WI38 (cell line): ENCODE measurements around the gene VWC2L.

Experiments
- H3K4me3 ChIP-seq: 2 replicates; pipeline ENCODE4 v1.5.1; 2011; ENCODE audit warnings: low read depth, mild to moderate bottlenecking, control low read depth, low read length
- TF ChIP-seq, protein P1 (sequence below): IDR thresholded peaks from 2 replicates; pipeline ENCODE4 v1.5.1; 2012; ENCODE audit warnings: low read depth, mild to moderate bottlenecking, control low read depth, low read length

VWC2L gene

DNA sequence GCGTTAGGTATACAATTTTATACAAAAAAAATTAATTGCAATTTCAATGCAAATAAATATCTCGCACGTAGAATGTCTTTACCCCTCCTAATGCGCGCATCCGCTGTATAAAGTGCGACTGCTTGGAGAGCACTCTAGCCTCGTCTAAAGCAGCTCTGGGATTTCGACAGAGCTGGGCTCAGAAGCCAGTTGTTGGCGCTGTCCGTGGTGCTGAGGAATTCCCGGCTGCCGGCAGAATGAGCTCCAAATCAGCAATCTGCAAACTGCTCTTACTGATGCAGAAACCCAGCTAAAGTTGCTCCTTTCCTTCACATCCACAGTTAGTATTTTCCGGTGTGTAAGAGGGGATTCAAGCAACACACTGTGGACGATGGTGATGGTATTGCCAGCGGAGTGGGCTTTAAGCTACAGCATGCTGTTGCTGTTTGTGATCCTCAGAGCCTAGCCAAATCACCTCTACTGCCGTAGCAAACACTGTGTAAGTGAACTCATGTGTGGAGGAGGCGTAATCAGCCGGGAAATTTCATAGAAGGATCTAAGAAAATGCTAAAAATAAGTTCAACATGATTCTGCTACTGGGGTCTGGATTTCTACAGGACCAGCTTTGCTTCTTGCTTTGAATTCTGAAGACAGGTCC, at the start of gene VWC2L:
VWC2L (plus strand) TSS at position 137 of the 637 bp plus-strand sequence. CDS start 3,140 bp downstream, outside the sequence.
- TF ChIP-seq, protein P1, sequence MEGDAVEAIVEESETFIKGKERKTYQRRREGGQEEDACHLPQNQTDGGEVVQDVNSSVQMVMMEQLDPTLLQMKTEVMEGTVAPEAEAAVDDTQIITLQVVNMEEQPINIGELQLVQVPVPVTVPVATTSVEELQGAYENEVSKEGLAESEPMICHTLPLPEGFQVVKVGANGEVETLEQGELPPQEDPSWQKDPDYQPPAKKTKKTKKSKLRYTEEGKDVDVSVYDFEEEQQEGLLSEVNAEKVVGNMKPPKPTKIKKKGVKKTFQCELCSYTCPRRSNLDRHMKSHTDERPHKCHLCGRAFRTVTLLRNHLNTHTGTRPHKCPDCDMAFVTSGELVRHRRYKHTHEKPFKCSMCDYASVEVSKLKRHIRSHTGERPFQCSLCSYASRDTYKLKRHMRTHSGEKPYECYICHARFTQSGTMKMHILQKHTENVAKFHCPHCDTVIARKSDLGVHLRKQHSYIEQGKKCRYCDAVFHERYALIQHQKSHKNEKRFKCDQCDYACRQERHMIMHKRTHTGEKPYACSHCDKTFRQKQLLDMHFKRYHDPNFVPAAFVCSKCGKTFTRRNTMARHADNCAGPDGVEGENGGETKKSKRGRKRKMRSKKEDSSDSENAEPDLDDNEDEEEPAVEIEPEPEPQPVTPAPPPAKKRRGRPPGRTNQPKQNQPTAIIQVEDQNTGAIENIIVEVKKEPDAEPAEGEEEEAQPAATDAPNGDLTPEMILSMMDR, result no peak
- no peak within 1 kb of the TSS for H3K4me3 ChIP-seq

DNA sequence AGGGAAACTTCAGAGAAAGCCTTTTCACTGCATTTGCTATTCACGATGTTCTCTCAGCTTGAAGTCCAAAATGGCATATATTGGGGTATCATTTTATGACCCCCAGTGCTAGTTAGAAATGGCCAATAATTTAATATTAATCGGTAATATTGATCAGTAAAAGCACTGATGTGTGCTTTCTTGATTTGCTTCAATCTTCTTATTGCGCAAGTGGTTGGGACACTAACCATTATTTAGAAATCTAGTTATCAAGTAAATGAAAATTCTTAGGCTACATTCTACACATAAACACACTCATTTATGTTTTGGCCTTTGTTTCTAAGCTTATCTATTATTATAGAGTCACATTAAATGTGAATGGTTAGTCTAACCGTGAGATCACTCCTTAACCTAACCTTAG, 49.7 kb upstream of the VWC2L start:
- no peak overlapping the region for H3K4me3 ChIP-seq
- TF ChIP-seq, protein P1, result no peak

DNA sequence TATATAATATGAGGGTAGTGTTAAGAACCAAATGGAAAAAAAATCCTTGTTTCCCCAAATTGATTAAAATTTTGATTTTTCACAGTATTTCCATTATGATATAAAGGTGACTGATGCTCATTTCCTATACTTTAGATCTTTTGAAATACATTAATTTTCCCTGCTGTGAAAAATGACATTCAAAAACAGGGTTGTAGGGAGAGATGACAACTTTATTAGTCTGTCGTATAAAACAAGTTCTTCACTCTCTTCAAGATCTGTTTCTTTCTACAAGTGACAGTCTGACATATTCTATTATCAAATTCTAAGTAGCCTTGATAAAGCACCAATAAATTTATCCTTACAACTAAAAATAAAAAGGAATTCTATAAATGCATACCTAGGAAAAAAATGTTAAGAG, 45.3 kb upstream of the VWC2L start:
- TF ChIP-seq, protein P1, result no peak
- H3K4me3 ChIP-seq, result no peak overlapping the region

DNA sequence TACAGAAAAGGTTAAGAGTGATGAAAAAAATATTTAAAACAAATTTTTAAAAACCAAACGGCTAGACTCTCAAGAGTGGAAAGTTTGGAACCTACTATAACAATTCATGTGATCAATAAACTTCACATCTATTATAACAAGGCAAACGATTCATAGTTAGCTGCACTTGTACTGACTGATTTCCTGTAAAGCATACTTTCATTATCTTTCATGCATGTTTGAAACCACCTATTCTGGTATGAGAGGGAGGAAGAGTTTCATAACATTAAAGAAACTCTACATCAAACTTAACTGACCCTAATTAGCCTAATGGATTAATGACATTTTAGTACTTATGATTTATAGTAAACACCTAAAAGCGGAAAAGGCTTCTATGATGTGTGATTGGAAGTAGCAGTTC, 43.7 kb upstream of the VWC2L start:
- TF ChIP-seq, protein P1, result no peak

DNA sequence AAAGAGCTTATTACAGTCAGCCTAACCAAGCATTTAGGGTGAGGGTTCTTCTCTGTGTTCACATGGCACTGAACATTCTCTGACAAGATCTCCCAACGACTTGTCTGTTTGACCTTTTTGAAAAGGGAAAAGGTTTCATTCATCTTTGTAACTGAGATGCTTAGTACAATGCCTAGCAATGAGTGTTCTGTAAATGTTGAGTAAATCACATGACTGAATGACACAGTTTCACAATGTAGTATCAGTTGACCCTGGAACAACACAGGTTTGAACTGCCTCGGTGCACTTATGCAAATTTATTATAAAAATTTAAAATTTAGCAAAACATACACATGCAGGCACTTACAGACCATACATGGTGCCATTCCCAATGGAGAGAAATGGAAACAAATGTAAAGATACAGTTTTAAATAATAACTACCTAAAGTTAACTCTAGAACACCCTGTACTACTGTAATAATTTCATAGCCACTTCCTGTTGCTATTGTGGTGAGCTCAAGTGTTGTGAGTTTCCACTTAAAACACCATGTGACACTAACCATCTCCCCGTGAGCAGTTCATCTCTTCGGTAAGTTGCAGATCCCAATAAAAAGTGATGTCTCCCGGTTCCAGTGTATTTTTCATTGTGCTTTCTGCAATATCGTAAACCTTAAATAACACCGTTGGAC, 34.1 kb upstream of the VWC2L start:
- TF ChIP-seq, protein P1, result no peak
- H3K4me3 ChIP-seq, result no peak overlapping the region

More for the DNA sequence above, 43.7 kb upstream of the VWC2L start:
- no peak overlapping the region for H3K4me3 ChIP-seq

DNA sequence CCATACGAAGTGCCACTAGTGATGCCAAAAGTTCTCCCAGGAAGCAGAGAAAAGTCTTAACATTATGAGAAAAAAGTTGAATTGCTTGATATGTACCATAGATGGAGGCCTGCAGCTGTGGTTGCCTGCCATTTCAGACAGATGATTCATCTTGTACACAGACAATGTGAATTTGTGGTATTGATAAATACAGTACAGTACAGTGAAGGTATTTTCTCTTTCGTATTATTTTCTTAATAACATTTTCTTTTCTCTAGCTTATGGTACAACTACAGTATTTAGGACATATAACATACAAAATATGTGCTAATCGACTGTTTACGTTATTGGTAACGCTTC, 33.6 kb upstream of the VWC2L start:
- H3K4me3 ChIP-seq, result no peak overlapping the region
- TF ChIP-seq, protein P1, result no peak

DNA sequence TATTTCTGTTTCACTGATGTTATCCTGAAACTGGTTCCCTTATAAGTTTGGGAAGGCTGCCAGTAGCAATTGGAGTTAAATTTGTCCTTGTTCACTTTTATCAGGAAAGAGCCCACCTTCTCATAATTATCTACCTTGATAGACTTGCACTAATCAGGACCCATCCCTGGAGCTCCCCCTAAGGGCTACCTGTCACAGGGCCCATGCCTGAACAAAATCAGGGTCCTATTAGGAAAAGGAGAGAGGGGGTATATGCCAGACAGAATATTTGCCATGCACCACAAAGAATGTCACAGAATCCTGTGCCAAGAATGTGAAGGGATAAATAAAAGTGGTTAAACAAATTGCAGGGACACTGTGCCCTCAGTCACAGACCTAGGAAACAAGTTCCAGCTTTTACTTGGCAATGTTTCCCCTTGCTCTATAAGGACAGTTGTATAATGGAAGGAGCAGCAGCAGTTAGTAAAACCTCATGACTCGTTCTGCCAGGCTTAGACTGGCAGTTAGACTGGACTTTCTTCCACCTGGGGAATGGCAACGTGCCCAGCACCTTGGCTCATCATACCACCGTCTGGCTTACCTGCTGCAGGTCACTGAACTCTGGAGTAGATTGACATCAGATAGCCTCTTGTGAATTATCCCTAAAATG, 32.3 kb upstream of the VWC2L start:
- TF ChIP-seq, protein P1, result no peak
- no peak overlapping the region for H3K4me3 ChIP-seq
